HG03565 (cell line): Measurements from ENCODE around the gene SLC5A5.
"Not testable (repeated sequence)": the region's sequence is repeated elsewhere in the genome, so short reads cannot be mapped to it uniquely, and the experiment has no call there.

ENCODE experiments used
- ATAC-seq: cut with Tn5 transposase; IDR thresholded peaks from one replicate; pipeline ENCODE4 v1.9.1; 2021; ENCODE audit warnings: mild to moderate bottlenecking, moderate library complexity; ENCODE audit not compliant: unreplicated experiment

SLC5A5 gene

GRCh38 chr19:17869114-17869608 lies 2.6 kb upstream of the SLC5A5 start:
- no peak for ATAC-seq

DNA sequence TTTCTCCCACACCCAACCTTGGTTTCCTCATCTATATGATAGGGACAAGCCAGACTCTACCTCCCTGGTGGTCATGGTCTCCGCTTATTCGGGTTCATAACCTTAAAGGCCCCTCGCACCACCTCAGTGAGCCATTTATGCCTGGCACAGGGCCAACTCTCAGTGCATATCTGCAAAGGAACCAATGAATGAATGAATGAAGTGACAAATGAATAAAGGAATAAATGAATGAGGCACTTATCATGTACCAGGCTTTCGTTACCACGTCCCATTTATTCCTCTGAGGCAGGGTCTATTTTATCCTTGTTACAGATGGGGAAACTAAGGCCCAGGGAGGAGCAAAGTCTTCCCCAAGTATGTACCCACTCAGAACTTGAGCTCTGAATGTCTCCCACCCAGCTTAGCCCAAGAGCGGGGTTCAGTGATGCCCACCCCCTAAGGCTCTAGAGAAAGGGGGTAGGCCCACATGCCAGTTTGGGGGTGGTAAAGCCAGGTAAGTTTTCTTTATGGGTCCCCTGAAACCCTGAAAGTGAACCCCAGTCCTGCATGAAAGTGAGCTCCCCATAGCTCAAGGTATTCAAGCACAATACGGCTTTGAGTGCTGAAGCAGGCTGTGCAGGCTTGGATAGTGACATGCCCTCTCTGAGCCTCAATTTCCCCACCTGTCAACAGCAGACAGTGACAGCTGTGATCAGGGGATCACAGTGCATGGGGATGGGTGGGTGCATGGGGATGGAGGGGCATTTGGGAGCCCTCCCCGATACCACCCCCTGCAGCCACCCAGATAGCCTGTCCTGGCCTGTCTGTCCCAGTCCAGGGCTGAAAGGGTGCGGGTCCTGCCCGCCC lies 490 bp upstream of the SLC5A5 start:
- ATAC-seq = no peak

- ATAC-seq = no peak
Measured at GRCh38 chr19:17872251-17873001, 681 bp downstream of the SLC5A5 start.

DNA sequence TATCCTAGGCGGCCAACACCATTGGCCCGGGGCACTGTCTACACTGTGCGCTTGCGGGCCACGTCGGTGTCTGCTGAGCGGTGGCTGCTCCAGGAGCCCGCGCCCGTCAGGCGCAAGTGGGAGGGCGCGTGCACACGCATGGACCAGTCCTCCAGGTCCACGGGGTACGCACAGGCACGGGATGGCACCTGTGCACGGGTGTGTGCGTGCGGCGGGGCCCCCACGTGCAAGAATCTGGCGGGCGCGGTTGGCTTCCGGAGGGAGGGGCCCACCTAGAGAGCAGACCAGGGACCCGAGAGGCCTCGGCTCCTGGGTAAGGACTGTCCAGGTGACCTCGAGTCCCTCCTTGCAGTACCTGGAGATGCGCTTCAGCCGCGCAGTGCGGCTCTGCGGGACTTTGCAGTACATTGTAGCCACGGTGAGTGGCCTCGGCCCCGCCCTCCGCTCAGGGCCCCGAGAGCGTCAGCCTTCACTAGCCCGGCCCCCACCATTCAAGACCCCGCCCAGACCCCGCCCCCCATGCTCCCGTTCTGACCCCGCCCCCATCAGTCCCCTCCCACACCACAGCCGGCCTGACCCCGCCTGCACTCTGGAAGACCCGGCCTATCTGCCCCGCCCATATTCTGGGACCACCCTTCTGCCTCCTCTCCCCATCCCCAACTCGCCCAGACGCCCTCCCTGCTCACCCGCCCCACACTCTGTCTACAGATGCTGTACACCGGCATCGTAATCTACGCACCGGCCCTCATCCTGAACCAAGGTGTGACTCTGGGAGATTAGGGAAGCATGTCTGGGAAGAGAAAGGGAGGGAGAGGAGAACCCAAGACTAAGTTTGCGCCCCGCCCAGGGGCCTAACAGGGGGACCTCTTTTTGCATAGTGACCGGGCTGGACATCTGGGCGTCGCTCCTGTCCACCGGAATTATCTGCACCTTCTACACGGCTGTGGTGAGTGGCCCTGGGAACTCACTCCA lies 2.3 kb downstream of the SLC5A5 start:
- no peak for ATAC-seq

DNA sequence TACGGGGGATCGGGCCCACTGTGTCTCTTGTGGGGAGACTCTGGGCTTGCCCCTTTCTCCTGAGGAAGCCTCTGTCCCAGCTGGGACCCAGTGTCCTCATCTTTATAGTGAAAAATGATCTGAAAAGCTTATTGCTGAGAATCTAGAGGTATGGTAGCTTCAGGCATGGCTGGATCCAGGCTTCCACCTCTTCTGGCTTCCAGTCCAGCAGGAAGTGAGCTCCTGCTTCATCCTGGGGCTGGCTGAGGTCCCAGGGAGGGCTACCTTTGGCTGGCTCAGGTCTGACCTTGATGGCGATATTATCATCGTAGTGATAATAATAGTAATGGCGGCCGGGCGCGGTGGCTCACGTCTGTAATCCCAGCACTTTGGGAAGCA lies 3.0 kb downstream of the SLC5A5 start:
- ATAC-seq = no peak

DNA sequence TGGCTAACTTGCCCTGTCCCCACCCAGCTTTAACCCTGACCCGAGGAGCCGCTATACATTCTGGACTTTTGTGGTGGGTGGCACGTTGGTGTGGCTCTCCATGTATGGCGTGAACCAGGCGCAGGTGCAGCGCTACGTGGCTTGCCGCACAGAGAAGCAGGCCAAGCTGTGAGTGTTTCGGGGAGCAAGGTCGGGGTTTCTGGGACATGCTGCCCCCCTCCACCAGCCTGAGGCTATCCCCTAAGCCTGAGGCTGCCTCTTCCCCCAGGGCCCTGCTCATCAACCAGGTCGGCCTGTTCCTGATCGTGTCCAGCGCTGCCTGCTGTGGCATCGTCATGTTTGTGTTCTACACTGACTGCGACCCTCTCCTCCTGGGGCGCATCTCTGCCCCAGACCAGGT lies 6.0 kb downstream of the SLC5A5 start:
- no peak for ATAC-seq

GRCh38 chr19:17879466-17879865 lies 7.7 kb downstream of the SLC5A5 start:
- no peak for ATAC-seq

DNA sequence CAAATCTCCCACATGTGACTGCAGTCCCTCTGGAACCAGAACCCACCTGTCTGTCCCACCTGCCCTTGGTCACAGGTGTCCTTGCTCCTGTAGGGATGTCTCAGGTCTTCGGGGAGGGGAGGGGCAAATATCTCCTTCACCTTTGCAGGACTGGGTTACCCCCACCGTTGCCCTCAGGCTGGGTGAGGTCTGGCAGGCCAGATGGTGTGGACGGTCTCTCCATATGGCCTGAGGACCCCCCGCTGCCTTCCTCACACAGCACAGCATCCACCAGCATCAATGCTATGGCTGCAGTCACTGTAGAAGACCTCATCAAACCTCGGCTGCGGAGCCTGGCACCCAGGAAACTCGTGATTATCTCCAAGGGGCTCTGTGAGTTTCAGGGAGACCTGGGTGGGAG lies 10.0 kb downstream of the SLC5A5 start:
- ATAC-seq = no peak

- ATAC-seq = no peak
Measured at GRCh38 chr19:17883627-17884410, 12.1 kb downstream of the SLC5A5 start.

GRCh38 chr19:17886515-17886914 lies 14.8 kb downstream of the SLC5A5 start:
- ATAC-seq = no peak

DNA sequence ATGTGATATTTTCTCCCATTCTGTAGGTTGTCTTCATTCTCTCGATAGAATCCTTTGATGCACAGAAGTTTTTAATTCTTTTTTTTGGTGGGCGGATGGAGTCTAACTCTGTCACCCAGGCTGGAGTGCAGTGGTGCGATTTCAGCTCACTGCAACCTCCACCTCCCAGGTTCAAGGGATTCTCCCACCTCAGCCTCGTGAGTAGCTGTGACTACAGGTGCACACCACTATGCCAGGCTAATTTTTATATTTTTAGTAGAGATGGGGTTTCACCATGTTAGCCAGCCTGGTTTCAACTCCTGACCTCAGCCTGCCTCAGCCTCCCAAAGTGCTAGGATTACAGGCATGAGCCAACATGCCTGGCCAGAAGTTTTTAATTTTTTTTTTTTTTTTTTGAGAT lies 15.5 kb downstream of the SLC5A5 start:
- not testable (repeated sequence) for ATAC-seq

GRCh38 chr19:17888260-17888659 lies 16.5 kb downstream of the SLC5A5 start:
- ATAC-seq = no peak

DNA sequence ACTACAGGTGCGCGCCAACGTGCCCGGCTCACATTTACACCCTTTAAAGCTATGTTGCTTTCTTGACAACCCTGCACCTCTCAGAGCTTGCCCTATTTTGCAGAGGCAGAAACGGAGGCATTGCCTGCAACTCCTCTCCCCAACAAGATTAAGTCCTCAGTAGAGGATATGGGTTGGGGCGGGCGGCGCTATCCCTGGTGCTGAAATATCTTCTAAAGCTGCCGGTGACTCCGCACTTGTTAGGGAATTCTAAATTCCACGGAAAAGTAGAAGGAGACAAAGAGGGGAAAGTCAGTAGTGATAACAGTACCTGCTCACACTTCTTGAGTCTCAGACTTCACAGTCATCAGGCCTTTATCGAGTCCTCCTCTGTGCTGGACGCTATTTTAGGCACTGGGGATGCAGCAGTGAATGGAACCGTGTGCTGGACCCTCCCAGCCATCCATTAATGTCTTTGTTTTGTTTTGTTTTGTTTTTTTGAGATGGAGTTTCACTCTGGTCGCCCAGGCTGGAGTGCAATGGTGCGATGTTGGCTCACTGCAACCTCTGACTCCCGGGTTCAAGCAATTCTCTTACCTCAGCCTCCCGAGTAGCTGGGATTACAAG lies 18.0 kb downstream of the SLC5A5 start:
- no peak for ATAC-seq

- ATAC-seq = no peak
Measured at GRCh38 chr19:17893766-17894165, 22.0 kb downstream of the SLC5A5 start.

- ATAC-seq = no peak
Measured at GRCh38 chr19:17902701-17903100, 31.0 kb downstream of the SLC5A5 start.

- ATAC-seq = no peak
Measured at GRCh38 chr19:17908244-17908643, 36.5 kb downstream of the SLC5A5 start.

GRCh38 chr19:17909003-17909732 lies 37.4 kb downstream of the SLC5A5 start:
- no peak for ATAC-seq

- ATAC-seq = no peak
Measured at GRCh38 chr19:17910791-17911360, 39.1 kb downstream of the SLC5A5 start.
